ENCODE measurements around the gene MEIS2.

DNA sequence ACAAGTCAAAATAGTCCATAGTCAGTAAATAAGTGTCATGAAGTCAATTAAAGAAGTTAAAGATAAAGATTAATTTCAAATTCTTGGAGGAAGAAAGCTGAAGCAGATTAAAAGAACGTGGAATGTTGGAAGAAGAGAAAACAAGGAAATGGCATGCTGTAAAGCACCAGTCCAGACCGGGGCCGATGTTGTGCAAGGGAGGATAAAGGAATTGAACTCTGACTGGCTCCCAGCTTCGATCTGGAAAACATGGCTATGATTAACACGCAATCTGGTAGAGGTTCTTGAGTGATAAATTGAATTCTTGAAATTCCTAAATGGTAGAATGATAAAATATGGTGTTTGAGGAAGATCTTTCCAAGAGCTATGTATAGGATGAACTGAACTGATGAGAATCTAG is 194.4 kb downstream of the MEIS2 start:
- no peak for TF ChIP-seq POLR2A (IDR thresholded peaks at IDR 0.05; ENCODE audit: low read depth, low read length)
- no peak for TF ChIP-seq TAF1 (IDR thresholded peaks at IDR 0.05; ENCODE audit: borderline replicate concordance, low read depth, low read length)
- TF ChIP-seq POLR2AphosphoS5 (IDR thresholded peaks at IDR 0.05; ENCODE audit: low read depth, low read length) = no peak

All from GM12892 (cell line).